Activated naive CD4-positive, alpha-beta T cell treated with anti-CD3 and anti-CD28 coated beads, Interleukin-2, amount 50 U/mL, for 16 hours (primary cell): ENCODE data around the gene ZNF22.

Experiments used
- DNase-seq: peaks from one replicate; pipeline ENCODE4 v3.0.0-alpha.2; 2020

Gene ZNF22

DNA sequence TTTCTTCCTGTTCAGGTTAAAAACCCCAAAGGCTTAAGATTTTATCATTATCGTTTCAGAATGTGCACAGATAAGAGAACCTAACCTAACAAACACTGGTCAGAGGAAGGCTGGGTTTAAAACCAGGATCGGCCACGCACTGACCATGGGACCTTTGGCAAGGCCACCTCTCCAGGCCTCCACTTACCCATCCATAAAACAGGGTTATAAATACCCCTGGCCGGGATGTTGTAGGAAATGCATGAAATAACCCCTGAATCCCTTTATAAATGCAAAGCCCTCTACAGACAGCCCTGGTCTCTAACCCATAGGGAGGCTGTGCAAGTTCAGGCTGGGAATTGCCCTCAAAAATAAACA, 22.5 kb upstream of the ZNF22 start:
- no peak for DNase-seq

GRCh38 chr10:44978570-44979280, 22.0 kb upstream of the ZNF22 start, which contains the start of gene DEPP1:
Gene DEPP1 (minus strand): TSS chr10:44978809. CDS start chr10:44978030, 779 bp downstream.
- DNase-seq: no peak

GRCh38 chr10:44979281-44980191, 21.2 kb upstream of the ZNF22 start:
- no peak for DNase-seq

- no peak for DNase-seq
These were observed 20.2 kb upstream of the ZNF22 start for GRCh38 chr10:44980309-44981171.

DNA sequence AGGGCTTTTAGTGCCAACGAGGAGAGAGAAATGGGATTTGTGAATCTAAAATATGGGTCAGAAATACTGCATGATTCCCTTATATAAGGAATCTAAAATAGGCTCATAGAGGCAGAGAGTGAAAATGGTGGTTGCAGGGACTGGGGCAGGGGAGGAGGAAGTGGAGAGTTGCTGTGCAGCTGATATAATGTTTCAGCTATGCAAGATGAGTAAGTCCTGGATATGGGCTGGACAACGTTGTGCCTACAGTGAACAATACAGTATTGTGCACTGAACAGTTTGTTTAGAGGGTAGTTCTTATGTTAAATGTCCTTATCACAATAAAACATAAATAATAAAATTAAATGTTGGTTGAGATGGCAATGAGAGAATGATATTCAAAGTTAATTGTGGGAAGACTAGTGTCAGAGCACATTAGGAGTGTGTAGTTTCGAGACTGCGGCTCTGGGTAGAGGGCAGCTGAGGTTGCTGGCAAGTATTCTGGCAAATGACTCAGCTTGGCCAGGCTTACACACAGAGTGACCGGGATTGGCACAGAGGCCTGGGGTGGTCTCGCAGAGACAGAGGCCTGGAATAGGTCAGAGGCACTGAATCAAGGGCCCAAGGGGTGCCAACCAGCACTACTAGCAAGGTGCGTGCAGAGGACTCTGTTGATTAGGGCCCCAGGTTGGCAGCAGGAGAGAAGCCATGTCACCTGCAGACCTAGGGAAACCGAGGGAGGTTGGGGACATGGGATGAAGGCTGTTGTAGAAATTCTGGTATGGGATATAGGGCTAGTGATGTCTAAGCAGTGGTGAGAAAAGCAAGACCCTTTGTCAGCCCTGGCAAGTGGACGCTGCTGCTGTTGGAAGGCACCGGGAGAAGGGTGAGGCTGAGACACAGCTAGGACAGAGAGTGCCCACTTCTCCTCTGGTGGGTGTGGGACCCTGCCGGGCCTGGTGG, 19.3 kb upstream of the ZNF22 start:
- no peak for DNase-seq

DNA sequence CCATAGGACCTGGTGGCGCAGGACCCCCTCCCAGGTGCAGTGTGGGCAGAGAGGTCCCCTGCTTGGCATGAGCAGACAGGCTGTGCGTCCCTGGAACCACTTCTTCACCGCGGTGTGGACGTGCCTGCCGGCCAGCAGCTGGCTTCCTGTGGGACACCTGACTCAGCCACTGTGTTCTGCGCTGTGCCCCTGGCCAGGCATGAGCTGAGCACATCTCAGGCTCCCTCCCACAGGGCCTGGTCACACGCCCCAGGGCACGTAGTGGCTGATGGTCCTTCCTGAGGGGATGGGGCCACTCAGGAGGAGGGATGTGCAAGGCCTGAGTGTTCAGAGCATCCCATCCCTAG, 18.6 kb upstream of the ZNF22 start:
- DNase-seq: no peak

GRCh38 chr10:44982496-44982895, 18.2 kb upstream of the ZNF22 start:
- no peak for DNase-seq

- no peak for DNase-seq
These were observed 17.4 kb upstream of the ZNF22 start for GRCh38 chr10:44983066-44983894.

DNA sequence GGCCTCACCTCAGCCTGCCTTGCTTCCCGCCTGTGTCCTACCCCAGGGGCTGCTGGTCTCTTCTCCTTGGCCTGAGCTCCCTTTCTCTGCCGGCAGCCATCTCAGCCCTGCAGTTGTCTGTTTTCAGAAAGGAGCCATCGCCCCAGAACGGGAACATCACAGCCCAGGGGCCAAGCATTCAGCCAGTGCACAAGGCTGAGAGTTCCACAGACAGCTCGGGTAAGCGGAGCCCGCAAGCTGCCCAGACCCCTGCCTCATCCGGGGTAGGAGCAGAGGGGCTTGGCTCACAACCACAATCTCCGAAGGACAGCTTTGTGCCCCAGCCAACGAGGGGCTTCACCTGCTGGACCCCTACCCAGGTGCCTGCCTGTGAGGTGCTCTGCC, 16.8 kb upstream of the ZNF22 start:
- DNase-seq: no peak

DNA sequence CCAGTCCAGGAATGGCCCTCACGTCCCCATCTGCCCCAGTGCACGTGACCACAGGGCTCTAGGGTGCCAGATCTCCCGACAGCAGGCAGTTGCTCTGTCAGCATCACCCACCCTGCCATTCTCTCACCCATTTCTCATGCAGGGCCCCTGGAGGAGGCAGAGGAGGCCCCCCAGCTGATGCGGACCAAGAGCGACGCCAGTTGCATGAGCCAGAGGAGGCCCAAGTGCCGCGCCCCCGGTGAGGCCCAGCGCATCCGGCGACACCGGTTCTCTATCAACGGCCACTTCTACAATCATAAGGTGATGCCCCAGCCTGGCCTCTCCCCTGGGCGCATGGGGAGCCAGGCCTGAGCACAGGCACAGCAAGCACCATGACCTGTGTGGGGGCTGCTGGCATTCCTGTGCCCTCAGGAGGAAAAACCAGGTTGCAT, 16.0 kb upstream of the ZNF22 start:
- no peak for DNase-seq

- DNase-seq: no peak
These were observed 15.5 kb upstream of the ZNF22 start for GRCh38 chr10:44985175-44985681.

GRCh38 chr10:44986179-44986578, 14.5 kb upstream of the ZNF22 start:
- DNase-seq: no peak

DNA sequence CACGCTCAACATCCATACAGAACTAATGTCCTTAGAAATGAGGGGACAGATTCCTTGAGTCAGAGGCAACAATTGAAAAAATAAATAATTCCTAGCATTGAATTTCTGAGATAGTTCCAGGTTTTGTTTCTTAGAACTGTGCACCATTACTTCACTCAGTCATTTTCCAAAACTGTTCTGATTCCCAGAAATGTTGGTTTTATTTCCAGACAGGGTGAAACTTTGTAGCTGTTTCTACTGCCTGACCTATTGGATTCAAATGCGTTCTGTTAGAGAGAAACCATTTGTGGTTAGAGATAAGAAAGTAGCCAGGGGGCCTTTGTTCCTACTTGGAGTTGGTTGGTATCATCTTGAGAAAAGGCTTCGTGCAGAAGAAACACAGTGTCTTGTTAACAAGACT, 14.1 kb upstream of the ZNF22 start:
- no peak for DNase-seq

GRCh38 chr10:44988957-44989585, 11.7 kb upstream of the ZNF22 start:
- no peak for DNase-seq

DNA sequence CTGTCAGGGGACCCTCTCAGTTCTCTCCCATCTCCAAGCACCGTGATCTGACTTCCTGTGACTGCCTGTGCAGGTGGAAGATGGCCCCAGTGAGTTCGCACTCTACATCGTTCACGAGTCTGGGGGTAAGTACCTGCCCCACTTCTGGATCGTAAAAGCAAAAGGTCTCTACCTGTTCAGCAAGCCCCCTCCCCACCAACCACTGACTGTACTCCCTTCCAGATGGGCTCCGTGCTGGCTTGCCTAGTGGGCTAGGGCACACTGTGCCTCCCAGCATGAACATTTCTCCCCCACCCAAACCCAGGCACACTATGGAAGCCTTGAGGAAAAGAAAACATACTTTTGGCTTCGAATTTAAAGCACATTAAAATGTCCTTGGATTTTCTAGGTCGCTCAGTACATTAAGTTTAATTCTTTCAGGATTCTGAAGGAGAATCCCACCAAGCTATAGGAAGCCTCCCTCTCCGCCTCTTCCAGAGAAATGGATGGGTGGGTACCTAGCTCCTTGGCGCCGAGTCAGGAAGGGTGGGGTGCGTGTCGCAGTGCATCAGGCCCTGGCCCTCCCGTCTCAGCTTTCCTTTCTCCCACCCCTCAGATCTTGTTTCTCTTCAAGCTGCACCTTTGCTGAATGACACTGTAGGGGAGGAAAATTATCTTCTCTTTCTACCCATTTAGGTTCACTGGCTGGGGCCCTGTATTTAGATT, 11.0 kb upstream of the ZNF22 start:
- DNase-seq: no peak

DNA sequence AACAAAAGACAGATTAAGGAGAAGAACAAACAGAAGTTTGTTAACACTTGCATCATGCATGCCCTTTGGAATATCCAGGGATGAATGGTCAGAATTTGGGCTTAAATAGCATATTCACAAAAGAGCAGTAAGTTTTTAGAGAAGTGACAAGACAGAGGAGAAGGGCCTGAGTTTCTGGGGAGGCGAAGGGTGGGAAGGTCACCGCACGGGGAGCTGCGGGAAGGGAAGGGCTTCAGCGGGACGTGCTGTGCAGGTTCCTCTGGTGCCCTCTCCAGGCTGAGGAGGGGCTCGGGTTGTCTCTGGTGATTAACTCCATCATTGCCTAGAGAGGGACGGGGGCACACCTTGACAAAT, 10.4 kb upstream of the ZNF22 start:
- no peak for DNase-seq

DNA sequence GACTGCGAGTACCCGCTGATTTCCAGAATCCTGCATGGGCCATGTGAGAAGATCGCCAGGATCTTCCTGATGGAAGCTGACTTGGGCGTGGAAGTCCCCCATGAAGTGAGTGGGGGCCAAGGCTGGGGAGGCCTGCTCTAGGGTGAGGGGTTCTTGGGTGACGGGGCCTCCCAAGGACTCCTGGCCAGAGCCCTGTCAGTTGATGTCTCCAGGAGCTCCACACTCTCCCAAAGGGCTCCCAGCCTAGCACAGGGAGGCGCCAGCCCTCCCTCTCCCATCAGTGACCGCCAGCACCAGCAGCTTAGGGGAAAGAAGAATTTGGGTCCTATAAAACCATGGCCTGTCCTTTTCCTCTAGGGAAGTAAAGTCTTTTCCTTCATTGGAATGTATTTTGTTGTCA, 9.8 kb upstream of the ZNF22 start:
- no peak for DNase-seq

GRCh38 chr10:44991571-44991970, 9.2 kb upstream of the ZNF22 start:
- no peak for DNase-seq

GRCh38 chr10:44992070-44992731, 8.5 kb upstream of the ZNF22 start:
- no peak for DNase-seq
